Loucy (cell line): ENCODE data around the gene PRC1.

Source experiments
- H2AFZ ChIP-seq: fragments of 200-600 bp; sonication (generic); 2 replicates; pipeline ENCODE4 v1.6.0; 2016; ENCODE audit warnings: antibody characterized with exemption, mild to moderate bottlenecking, low read length, moderate library complexity
- H3F3A ChIP-seq: fragments of 200-600 bp; 2 replicates; pipeline ENCODE4 v1.6.0; 2016; ENCODE audit warnings: antibody characterized with exemption, low read depth, mild to moderate bottlenecking
- H3K27me3 ChIP-seq: fragments of 200-600 bp; sonication (generic); 2 replicates; pipeline ENCODE4 v1.6.1; 2014; ENCODE audit warnings: low read length, mild to moderate bottlenecking; ENCODE audit not compliant: insufficient read depth, poor library complexity, severe bottlenecking
- H3K36me3 ChIP-seq: fragments of 200-600 bp; sonication (generic); 2 replicates; pipeline ENCODE4 v1.6.1; 2016; ENCODE audit warnings: low read length; ENCODE audit not compliant: insufficient read depth
- H3K4me1 ChIP-seq: fragments of 200-600 bp; sonication (generic); 2 replicates; pipeline ENCODE4 v1.5.1; 2014; ENCODE audit warnings: low read length, mild to moderate bottlenecking; ENCODE audit not compliant: insufficient read depth, poor library complexity, severe bottlenecking
- H3K4me2 ChIP-seq: fragments of 200-600 bp; sonication (generic); 2 replicates; pipeline ENCODE4 v1.6.0; 2014; ENCODE audit warnings: antibody characterized with exemption, low read length, low read depth, mild to moderate bottlenecking; ENCODE audit not compliant: poor library complexity, severe bottlenecking
- H3K4me3 ChIP-seq: fragments of 200-600 bp; sonication (generic); 2 replicates; pipeline ENCODE4 v1.5.1; 2014; ENCODE audit warnings: low read length, mild to moderate bottlenecking, mixed read lengths; ENCODE audit not compliant: poor library complexity, severe bottlenecking
- H3K79me2 ChIP-seq: fragments of 200-600 bp; sonication (generic); 2 replicates; pipeline ENCODE4 v1.6.1; 2014; ENCODE audit warnings: low read length; ENCODE audit not compliant: insufficient read depth
- H3K9ac ChIP-seq: fragments of 200-600 bp; sonication (generic); 2 replicates; pipeline ENCODE4 v1.6.0; 2014; ENCODE audit warnings: mild to moderate bottlenecking, low read depth, low read length, moderate library complexity; ENCODE audit not compliant: poor library complexity, severe bottlenecking
- H3K9me2 ChIP-seq: fragments of 200-600 bp; sonication (generic); replicated peaks from 2 replicates; pipeline ENCODE4 v1.6.1; 2016; ENCODE audit warnings: low read depth, low read length, mixed read lengths
- H3K9me3 ChIP-seq: fragments of 200-600 bp; sonication (generic); 2 replicates; pipeline ENCODE4 v1.6.1; 2014; ENCODE audit warnings: mild to moderate bottlenecking, antibody characterized with exemption, low read length, low read depth; ENCODE audit not compliant: insufficient read depth
- H4K20me1 ChIP-seq: fragments of 200-600 bp; sonication (generic); 2 replicates; pipeline ENCODE4 v1.6.0; 2014; ENCODE audit warnings: antibody characterized with exemption, low read length, mild to moderate bottlenecking; ENCODE audit not compliant: insufficient read depth, poor library complexity, severe bottlenecking
- EZH2phosphoT487 ChIP-seq: fragments of 200-600 bp; IDR thresholded peaks from 2 replicates; pipeline ENCODE4 v1.6.1; 2018; ENCODE audit warnings: antibody characterized with exemption, mild to moderate bottlenecking, moderate library complexity, borderline replicate concordance
- TF ChIP-seq, protein P1 (sequence below): fragments of 200-600 bp; sonication (generic); conservative IDR thresholded peaks from 2 replicates; pipeline ENCODE4 v1.5.1; 2014; ENCODE audit warnings: mild to moderate bottlenecking, antibody characterized with exemption, low read length

The PRC1 gene

GRCh38 chr15:90921887-90922286 is 72.4 kb downstream of the PRC1 start:
- H3K27me3 ChIP-seq: no peaks in the 10 kb centered on the region
- H3K9me2 ChIP-seq: no peaks in the 10 kb centered on the region
- no peaks in the 10 kb centered on the region for H3K9me3 ChIP-seq
- no peaks in the 10 kb centered on the region for H3K79me2 ChIP-seq
- H4K20me1 ChIP-seq: no peaks in the 10 kb centered on the region
- H3K4me2 ChIP-seq: no peak overlapping the region
- TF ChIP-seq, protein P1, sequence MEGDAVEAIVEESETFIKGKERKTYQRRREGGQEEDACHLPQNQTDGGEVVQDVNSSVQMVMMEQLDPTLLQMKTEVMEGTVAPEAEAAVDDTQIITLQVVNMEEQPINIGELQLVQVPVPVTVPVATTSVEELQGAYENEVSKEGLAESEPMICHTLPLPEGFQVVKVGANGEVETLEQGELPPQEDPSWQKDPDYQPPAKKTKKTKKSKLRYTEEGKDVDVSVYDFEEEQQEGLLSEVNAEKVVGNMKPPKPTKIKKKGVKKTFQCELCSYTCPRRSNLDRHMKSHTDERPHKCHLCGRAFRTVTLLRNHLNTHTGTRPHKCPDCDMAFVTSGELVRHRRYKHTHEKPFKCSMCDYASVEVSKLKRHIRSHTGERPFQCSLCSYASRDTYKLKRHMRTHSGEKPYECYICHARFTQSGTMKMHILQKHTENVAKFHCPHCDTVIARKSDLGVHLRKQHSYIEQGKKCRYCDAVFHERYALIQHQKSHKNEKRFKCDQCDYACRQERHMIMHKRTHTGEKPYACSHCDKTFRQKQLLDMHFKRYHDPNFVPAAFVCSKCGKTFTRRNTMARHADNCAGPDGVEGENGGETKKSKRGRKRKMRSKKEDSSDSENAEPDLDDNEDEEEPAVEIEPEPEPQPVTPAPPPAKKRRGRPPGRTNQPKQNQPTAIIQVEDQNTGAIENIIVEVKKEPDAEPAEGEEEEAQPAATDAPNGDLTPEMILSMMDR: no peak
- TF ChIP-seq EZH2phosphoT487: no peak
- H2AFZ ChIP-seq: no peak overlapping the region
- H3K36me3 ChIP-seq: peaks cover 4% of the 10 kb centered on the region; the same call in 1 of the 2 replicates
- no peaks in the 10 kb centered on the region for H3F3A ChIP-seq
- no peak overlapping the region for H3K9ac ChIP-seq
- no peaks in the 10 kb centered on the region for H3K4me1 ChIP-seq
- H3K4me3 ChIP-seq: no peak overlapping the region

DNA sequence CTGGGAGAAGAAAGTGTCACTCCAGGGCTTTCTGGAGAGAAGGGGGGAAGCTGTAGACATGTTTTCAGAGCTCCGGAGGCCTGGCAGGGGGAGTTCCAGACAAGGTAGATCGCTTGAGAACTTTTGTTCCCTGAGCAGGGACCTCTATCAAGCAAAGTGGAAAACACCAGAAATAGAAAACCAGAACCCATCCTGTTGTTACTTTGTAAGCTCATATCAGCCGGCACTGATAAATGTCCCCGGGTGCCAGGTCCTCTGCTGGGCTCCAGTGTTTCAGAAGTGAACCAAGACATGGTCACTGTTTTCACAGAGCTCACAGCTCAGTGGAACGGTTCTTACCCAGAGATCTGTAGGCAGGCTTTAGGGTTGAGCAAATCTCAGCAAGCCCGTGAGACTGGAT is 75.5 kb downstream of the PRC1 start:
- H4K20me1 ChIP-seq: no peaks in the 10 kb centered on the region
- H3K27me3 ChIP-seq: no peaks in the 10 kb centered on the region
- H3K4me1 ChIP-seq: no peaks in the 10 kb centered on the region
- H3F3A ChIP-seq: no peaks in the 10 kb centered on the region
- H3K4me2 ChIP-seq: no peak overlapping the region
- no peak for TF ChIP-seq EZH2phosphoT487
- TF ChIP-seq, protein P1: no peak
- no peaks in the 10 kb centered on the region for H3K9me2 ChIP-seq
- H3K4me3 ChIP-seq: no peak overlapping the region
- H3K79me2 ChIP-seq: no peaks in the 10 kb centered on the region
- H2AFZ ChIP-seq: no peak overlapping the region
- H3K36me3 ChIP-seq: peaks cover 6% of the 10 kb centered on the region; the same call in 1 of the 2 replicates
- no peaks in the 10 kb centered on the region for H3K9me3 ChIP-seq
- H3K9ac ChIP-seq: no peak overlapping the region

DNA sequence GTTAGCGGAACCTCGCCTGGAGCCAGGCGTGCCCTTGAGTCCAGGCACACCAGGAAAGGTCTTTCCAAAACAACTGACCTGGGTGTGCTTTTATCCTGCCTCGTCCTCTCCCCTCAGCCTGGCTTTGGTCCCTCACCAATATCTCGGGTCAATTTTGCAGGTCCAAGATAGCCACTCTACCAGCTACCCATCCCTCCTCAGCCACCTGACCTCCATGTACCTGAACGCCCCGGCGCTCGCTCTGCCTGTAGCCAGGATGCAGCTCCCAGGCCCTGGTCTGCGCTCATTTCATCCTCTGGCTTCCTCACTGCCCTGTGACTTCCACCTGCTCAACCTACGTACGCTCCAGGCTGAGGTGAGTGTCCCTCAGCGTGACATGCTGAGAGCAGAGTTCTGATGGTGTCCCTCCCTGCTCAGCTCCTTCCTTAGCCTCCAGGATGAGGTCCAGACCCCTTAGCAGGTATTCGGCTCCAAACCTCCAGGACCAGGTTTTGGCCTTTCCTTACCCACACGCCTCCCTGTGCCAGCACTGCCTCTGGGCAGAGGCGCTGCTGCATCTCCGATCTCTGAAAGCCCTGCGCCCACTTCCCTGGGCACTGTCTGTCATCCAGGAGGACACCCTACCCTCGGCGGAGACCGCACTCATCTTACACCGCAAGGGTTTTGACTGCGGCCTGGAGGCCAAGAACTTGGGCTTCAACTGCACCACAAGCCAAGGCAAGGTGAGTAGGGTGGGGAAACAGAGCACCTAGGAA is 76.1 kb downstream of the PRC1 start:
- H3K27me3 ChIP-seq: no peaks in the 10 kb centered on the region
- H3K9ac ChIP-seq: no peak overlapping the region
- H3K9me3 ChIP-seq: no peaks in the 10 kb centered on the region
- no peak for TF ChIP-seq EZH2phosphoT487
- TF ChIP-seq, protein P1: no peak
- no peaks in the 10 kb centered on the region for H3F3A ChIP-seq
- H3K4me1 ChIP-seq: no peaks in the 10 kb centered on the region
- no peaks in the 10 kb centered on the region for H3K79me2 ChIP-seq
- H3K9me2 ChIP-seq: no peaks in the 10 kb centered on the region
- H3K4me2 ChIP-seq: no peak overlapping the region
- H2AFZ ChIP-seq: no peak overlapping the region
- H4K20me1 ChIP-seq: no peaks in the 10 kb centered on the region
- no peak overlapping the region for H3K4me3 ChIP-seq
- peaks cover 12% of the 10 kb centered on the region; the same call in 1 of the 2 replicates for H3K36me3 ChIP-seq
